ENCODE measurements around the gene BIN1. TPM values are rescaled to one million over a fixed set of nuclear protein-coding genes. Genes with fewer than 3 reads are reported as not detected.

Gene BIN1
- total and polyA plus RNA-seq, 2 of the 4 experiments (the other 2 are of a cell fraction), result 18.1 to 25.7 TPM

DNA sequence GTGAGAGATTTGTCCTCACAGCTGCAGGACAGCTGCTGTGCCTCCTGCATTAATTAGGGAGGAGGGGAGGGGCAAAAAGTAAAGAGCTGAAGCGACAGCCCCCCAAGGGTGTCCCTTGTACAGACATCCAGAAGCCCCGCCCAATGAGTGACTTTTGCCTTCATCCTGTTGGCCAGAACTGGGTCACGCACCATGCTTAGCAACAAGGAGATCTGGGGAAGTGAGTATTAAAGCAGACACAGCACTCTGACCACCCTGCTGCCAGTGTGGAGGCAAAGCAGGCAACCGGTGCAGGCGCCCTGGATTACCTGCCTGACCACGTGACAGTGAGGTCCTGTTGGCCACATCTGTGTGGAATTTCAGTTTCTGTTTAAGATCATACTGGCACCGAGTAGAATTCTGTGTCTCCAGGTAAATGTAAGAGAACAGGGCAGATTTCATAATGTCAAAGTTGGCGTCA lies 21.5 kb upstream of the BIN1 start:
- DNase-seq, result no peak
- no peaks in the 10 kb centered on the region for H3K9me1 ChIP-seq (ENCODE audit: insufficient read depth, low read length)
- no peaks in the 10 kb centered on the region for H3K9me3 ChIP-seq (ENCODE audit: control insufficient read depth, insufficient read depth, low read length)
- H2AFZ ChIP-seq (replicated peaks; ENCODE audit: low read length, poor library complexity), result no peak overlapping the region
- no TSS peak for BruUV-seq (replicated peaks)
- dilution Hi-C loops (cut with HindIII; ENCODE audit: low sequenced_read_pairs, unreplicated experiment), result no loop called here
- no peak overlapping the region for H3K4me2 ChIP-seq (ENCODE audit: low read depth, low read length)
- no peak overlapping the region for H3K14ac ChIP-seq (replicated peaks; ENCODE audit: low read depth, low read length)
- H4K20me1 ChIP-seq (ENCODE audit: insufficient read depth, low read length), result no peaks in the 10 kb centered on the region
- H3K79me1 ChIP-seq (ENCODE audit: low read depth in 1 of 2, low read length in 2 of 2), result no peaks in the 10 kb centered on the region
- WGBS, 2 experiments (ENCODE audit: extremely low coverage in 2 of 2, insufficient read length in 1 of 2), result 54% methylated on average over 4 of the region's 8 CpGs; no CpG with 5 or more reads in 1 of the 2 experiments
- POLR2A ChIA-PET (ENCODE audit: unreplicated experiment), result no interaction called here
- H3K23ac ChIP-seq (ENCODE audit: low read depth, low read length), result no peak overlapping the region
- no peak overlapping the region for H3K4me3 ChIP-seq (ENCODE audit: insufficient read depth, low read depth, low read length)
- H2AK9ac ChIP-seq (replicated peaks; ENCODE audit: low read depth, low read length, poor library complexity), result no peak overlapping the region
- no peak overlapping the region for H4K8ac ChIP-seq (ENCODE audit: low read depth in 2 of 2, low read length in 2 of 2)
- H3K36me3 ChIP-seq (ENCODE audit: control insufficient read depth, insufficient read depth, low read length), result no peaks in the 10 kb centered on the region
- no peak overlapping the region for H4K91ac ChIP-seq (ENCODE audit: insufficient read depth, low read depth, low read length)
- CTCF ChIA-PET, result no interaction called here
- no peak for TF ChIP-seq RFX5 (IDR thresholded peaks at IDR 0.05; ENCODE audit: low read depth, low read length)
- no peak for TF ChIP-seq NFE2L2 (IDR thresholded peaks at IDR 0.05; ENCODE audit: low read depth, low read length)
- no peak for TF ChIP-seq RCOR1 (IDR thresholded peaks at IDR 0.05; ENCODE audit: insufficient replicate concordance, low read length)
- no peak for TF ChIP-seq CEBPB (IDR thresholded peaks at IDR 0.05; ENCODE audit: low read depth, low read length)
- TF ChIP-seq MXI1 (IDR thresholded peaks at IDR 0.05; ENCODE audit: borderline replicate concordance, low read depth, low read length), result no peak
- no peak for TF ChIP-seq RAD21 (IDR thresholded peaks at IDR 0.05; ENCODE audit: low read length)
- no peak for TF ChIP-seq MAFK (IDR thresholded peaks at IDR 0.05; ENCODE audit: low read depth, low read length)
- TF ChIP-seq BHLHE40 (IDR thresholded peaks at IDR 0.05; ENCODE audit: low read depth, low read length), result no peak
- no peak for TF ChIP-seq MAZ (IDR thresholded peaks at IDR 0.05; ENCODE audit: borderline replicate concordance, low read depth, low read length)
- no peak for TF ChIP-seq SMC3 (IDR thresholded peaks at IDR 0.05; ENCODE audit: low read depth, low read length)
- TF ChIP-seq, protein P1, sequence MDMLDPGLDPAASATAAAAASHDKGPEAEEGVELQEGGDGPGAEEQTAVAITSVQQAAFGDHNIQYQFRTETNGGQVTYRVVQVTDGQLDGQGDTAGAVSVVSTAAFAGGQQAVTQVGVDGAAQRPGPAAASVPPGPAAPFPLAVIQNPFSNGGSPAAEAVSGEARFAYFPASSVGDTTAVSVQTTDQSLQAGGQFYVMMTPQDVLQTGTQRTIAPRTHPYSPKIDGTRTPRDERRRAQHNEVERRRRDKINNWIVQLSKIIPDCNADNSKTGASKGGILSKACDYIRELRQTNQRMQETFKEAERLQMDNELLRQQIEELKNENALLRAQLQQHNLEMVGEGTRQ (IDR thresholded peaks at IDR 0.05; ENCODE audit: low read depth, low read length), result no peak
- TF ChIP-seq CHD1 (IDR thresholded peaks at IDR 0.05; ENCODE audit: low read depth, low read length), result no peak
- TF ChIP-seq POLR2A (IDR thresholded peaks at IDR 0.05; ENCODE audit: low read depth, low read length), result no peak
- TF ChIP-seq, protein P2, sequence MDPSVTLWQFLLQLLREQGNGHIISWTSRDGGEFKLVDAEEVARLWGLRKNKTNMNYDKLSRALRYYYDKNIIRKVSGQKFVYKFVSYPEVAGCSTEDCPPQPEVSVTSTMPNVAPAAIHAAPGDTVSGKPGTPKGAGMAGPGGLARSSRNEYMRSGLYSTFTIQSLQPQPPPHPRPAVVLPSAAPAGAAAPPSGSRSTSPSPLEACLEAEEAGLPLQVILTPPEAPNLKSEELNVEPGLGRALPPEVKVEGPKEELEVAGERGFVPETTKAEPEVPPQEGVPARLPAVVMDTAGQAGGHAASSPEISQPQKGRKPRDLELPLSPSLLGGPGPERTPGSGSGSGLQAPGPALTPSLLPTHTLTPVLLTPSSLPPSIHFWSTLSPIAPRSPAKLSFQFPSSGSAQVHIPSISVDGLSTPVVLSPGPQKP (IDR thresholded peaks at IDR 0.05; ENCODE audit: borderline replicate concordance, low read depth, low read length), result no peak
- no peak for TF ChIP-seq FOS (IDR thresholded peaks at IDR 0.05; ENCODE audit: low read depth, low read length)
- TF ChIP-seq, protein P3, sequence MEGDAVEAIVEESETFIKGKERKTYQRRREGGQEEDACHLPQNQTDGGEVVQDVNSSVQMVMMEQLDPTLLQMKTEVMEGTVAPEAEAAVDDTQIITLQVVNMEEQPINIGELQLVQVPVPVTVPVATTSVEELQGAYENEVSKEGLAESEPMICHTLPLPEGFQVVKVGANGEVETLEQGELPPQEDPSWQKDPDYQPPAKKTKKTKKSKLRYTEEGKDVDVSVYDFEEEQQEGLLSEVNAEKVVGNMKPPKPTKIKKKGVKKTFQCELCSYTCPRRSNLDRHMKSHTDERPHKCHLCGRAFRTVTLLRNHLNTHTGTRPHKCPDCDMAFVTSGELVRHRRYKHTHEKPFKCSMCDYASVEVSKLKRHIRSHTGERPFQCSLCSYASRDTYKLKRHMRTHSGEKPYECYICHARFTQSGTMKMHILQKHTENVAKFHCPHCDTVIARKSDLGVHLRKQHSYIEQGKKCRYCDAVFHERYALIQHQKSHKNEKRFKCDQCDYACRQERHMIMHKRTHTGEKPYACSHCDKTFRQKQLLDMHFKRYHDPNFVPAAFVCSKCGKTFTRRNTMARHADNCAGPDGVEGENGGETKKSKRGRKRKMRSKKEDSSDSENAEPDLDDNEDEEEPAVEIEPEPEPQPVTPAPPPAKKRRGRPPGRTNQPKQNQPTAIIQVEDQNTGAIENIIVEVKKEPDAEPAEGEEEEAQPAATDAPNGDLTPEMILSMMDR (conservative IDR thresholded peaks at IDR 0.05; ENCODE audit: low read depth, low read length), result no peak
- no peak overlapping the region for H3K56ac ChIP-seq (ENCODE audit: extremely low read depth, insufficient read depth, low read length)
- H2BK5ac ChIP-seq (ENCODE audit: low read depth, low read length, poor library complexity, severe bottlenecking), result no peak overlapping the region
- no peak overlapping the region for H3K18ac ChIP-seq (ENCODE audit: low read depth, low read length)
- intact Hi-C loops (cut with micrococcal nuclease), result no loop called here
- in situ Hi-C loops (cut with MboI; ENCODE audit: low sequenced_read_pairs), result no loop called here
- H2BK15ac ChIP-seq (ENCODE audit: low read depth, low read length), result no peak overlapping the region
- H3K27ac ChIP-seq (ENCODE audit: insufficient read depth, low read length), result no peak overlapping the region
- H3K4me1 ChIP-seq (ENCODE audit: control insufficient read depth, insufficient read depth, low read length), result no peaks in the 10 kb centered on the region
- H3K27me3 ChIP-seq (ENCODE audit: control insufficient read depth, insufficient read depth, low read length), result peaks cover 16% of the 10 kb centered on the region
- no peak for ATAC-seq (ENCODE audit: low read depth)
- no peak overlapping the region for H2BK20ac ChIP-seq (ENCODE audit: low read depth, low read length)
- no peak overlapping the region for H2AK5ac ChIP-seq (ENCODE audit: low read depth, low read length)
- no peak overlapping the region for H3K9ac ChIP-seq (ENCODE audit: low read depth, low read length)
- no peak overlapping the region for H3K4ac ChIP-seq (ENCODE audit: low read depth, low read length)
- no peak overlapping the region for H2BK120ac ChIP-seq (ENCODE audit: low read depth, low read length)
- H4K5ac ChIP-seq (ENCODE audit: low read depth, low read length), result no peak overlapping the region

Data from IMR-90 (cell line).